ENCODE results near the gene AGFG2.
"Not testable (repeated sequence)": the region's sequence is repeated elsewhere in the genome, so short reads cannot be mapped to it uniquely, and the experiment has no call there.

Gene AGFG2

DNA sequence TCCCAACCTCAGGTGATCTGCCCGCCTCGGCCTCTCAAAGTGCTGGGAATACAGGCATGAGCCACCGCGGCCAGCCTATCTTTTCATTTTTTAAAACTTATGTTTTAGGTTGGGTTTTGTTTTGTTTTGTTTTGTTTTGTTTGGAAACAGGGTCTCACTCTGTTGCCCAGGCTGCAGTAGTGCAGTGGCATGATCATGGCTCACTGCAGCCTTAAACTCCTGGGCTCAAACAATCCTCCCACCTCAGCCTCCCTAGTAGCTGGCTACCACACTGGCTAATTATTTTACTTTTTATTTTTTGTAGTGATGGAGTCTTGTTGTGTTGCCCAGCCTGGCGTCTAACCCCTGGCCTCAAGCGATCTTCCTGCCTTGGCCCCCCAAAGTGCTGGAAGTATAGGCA lies 19.4 kb upstream of the AGFG2 start:
- DNase-seq: no peak

GRCh38 chr7:100520138-100520537 lies 18.9 kb upstream of the AGFG2 start:
- DNase-seq: no peak

DNA sequence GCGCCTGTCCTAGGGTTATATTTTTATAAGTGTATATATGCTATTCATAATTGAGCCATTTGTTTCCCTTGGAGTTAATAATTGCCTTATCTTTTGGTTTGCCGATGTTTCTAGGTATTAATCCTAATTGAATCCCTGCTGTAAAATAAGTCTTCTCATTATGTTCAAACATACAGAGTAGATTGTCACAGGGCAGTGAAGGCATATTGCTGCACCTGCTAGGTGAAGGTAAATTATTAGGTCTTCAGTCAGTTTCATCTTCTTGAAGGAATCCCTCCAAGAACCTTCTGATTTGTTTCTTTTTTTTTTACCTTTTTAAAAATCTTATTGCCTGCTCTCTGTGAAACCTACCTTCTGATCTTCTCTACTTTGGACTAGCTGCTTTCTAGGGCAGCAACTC lies 17.9 kb upstream of the AGFG2 start:
- no peak for DNase-seq

- not testable (repeated sequence) for DNase-seq
Observed at GRCh38 chr7:100521909-100522593, 17.0 kb upstream of the AGFG2 start.

DNA sequence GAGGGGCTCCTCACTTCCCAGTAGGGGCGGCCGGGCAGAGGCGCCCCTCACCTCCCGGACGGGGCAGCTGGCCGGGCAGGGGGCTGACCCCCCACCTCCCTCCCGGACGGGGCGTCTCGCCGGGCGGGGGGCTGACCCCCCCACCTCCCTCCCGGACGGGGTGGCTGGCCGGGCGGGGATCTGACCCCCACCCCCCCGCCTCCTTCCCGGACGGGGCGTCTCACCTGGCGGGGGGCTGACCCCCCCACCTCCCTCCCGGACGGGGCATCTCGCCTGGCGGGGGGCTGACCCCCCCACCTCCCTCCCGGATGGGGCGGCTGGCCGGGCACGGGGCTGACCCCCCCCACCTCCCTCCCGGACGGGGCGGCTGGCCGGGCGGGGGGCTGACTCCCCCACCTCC lies 15.8 kb upstream of the AGFG2 start:
- DNase-seq: not testable (repeated sequence)

DNA sequence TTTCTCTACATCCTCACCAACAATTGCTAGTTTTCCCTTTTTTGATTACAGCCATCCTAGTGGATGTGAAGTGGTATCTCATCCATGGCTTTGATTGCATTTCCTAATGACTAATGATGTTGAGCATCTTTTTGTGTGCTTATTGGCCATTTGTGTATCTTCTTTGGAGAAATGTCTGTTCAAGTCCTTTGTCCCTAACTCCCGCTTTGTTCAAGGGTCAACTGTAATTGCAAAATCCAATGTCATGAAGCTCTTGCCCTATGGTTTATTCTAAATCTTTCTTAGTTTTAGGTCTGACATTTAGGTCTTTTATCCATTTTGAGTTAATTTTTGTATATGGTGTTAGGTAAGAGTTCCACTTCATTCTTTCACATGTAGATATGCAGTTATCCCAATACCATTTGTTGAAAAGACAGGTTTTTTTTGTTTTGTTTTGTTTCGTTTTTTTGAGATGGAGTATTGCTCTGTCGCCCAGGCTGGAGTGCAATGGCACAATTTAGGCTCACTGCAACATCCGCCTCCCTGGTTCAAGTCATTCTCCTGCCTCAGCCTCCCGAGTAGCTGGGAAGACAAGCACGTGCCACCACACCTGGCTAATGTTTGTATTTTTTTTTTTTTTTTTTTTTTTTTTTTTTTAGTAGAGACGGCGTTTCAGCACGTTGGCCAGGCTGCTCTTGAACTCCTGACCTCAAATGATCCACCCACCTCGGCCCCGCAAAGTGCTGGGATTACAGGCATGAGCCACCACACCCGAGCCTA lies 10.7 kb upstream of the AGFG2 start:
- not testable (repeated sequence) for DNase-seq

GRCh38 chr7:100532165-100533022 lies 6.6 kb upstream of the AGFG2 start:
- DNase-seq: no peak

DNA sequence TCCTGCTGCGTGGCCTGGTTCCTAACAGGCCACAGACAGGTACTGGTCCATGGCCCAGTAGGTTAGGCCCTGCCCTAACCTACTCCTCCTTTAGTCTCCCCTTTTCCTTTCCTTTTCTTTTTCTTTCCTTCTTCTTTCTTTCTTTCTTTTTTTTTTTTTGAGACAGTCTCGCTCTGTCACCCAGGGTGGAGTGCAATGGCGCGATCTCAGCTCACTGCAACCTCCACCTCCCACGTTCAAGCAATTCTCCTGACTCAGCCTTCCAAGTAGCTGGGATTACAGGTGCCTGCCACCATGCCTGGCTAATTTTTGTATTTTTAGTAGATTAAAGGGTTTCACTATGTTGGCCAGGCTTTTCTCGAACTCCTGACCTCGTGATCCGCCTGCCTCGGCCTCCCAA lies 3.0 kb upstream of the AGFG2 start:
- DNase-seq: not testable (repeated sequence)

DNA sequence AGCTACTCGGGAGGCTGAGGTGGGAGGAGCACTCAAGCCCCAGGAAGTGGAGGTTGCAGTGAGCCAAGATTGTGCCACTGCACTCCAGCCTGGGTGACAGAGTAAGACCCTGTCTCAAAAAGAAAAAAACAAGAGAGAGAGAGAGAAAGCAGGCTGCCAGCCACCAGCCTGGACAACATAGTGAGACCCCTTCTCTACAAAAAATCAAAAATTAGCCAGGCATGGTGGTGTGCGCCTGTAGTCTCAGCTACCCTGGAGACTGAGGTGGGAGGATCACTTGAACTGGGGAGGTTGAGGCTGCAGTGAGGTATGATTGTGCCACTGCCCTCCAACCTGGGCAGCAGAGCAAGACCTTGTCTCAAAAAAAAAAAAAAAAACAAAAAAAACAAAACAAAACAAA lies 2.3 kb upstream of the AGFG2 start:
- not testable (repeated sequence) for DNase-seq

- DNase-seq: no peak
Observed at GRCh38 chr7:100538348-100538653, 702 bp upstream of the AGFG2 start.

GRCh38 chr7:100539436-100540006 lies 518 bp downstream of the AGFG2 start:
- DNase-seq: peak in 1 of 58 donors; percentile 55

DNA sequence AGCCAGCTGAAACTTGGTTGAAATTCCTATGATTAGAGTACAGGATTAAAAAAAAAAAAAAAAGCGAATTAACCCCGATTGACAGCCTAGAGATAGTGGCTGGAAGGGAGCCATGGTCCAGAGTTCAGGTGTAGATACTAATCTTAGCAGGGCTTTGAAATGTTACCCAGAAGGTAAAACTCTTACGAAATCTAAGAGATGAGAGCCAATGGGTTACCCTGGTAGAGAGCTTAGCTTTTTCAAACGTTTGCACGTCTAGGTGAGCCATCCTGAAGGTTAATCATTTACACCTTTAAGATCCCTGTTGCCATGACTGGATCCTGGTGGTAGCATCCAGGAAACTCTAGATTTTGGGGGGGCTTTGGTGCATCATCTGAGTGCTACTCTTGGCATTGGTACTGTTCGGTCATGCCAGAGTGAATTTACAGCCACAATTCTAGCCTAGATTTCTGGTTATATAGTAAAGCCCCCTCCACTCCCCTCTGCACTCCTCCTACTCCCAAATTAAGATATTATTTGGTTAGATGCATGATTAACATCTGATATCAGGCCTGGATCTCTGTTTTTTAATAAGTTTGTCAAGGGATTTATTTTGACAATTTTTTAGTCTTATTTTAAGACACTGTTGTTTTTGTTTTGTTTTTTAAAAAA lies 1.2 kb downstream of the AGFG2 start:
- DNase-seq: no peak

- not testable (repeated sequence) for DNase-seq
Observed at GRCh38 chr7:100541309-100541708, 2.3 kb downstream of the AGFG2 start.

- DNase-seq: no peak
Observed at GRCh38 chr7:100543586-100543985, 4.6 kb downstream of the AGFG2 start.

- DNase-seq: no peak
Observed at GRCh38 chr7:100544386-100544785, 5.4 kb downstream of the AGFG2 start.

DNA sequence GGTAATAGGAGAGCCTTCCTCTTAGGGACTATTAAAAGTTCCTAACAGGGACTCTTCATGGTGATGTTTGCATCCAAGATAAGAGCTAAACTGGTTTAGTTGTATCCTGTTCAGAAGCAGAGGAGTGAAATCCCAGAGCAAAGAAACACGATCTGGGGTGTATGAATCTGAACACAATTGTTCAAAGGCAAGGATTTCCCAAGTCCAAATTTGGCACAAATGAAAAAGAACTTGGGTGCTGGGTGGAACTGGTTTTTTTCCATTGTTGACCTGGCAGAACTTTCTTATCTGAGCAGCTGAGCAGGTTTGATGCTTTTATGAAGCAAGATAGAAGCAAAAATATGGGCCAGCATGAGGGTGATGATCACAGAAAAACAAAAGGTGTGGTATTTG lies 6.0 kb downstream of the AGFG2 start:
- no peak for DNase-seq

DNA sequence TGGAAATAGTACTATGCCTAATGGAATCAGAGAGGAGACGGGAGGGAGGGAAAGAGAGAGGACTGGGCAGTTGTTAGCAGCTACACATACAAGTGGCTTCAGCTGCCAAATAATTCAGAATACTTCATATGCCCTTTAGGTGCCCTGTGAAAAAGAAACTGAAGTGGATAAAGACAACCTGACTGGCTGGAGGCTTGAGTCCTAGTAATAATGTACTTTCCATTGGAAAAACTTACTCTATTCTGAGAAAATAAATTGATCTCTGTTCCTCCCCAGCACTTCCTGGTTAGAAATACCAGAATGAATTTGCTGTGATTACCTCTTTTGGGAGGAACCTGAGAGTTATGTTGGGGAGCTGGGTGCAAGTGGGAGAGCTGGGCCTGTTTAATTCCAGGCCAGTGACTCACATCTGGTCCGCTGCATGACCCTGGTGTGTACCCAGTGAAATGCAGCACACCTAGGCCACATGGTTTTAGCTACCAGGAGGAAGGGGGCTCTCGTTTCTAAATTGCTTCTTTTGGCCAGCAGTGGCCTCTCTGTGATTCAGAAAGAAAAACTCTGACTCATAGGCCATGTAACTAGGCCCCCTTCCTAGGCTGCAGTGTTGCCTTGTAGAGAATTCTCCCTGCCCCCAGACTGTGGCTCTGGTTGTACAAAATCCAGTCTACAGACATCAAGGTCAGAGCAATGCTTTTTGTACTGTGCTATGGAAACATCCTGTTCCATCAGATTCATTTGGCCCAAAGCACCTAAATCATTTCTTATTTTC lies 6.5 kb downstream of the AGFG2 start:
- peak in 15 of 58 donors; percentile 9 to 53 (median 24) for DNase-seq

GRCh38 chr7:100546129-100546925 lies 7.3 kb downstream of the AGFG2 start:
- DNase-seq: no peak
